GM23338 (cell line): ENCODE results near the gene IGF2R. TPM values are rescaled to one million over a fixed set of nuclear protein-coding genes. Genes with fewer than 3 reads are reported as not detected.

ENCODE experiments used
- ATAC-seq: fragments of 200-7000 bp; cut with Tn5 transposase; 3 replicates; pipeline ENCODE4 v1.9.1; 2020
- DNase-seq: peaks from one replicate; pipeline ENCODE4 v3.0.0-alpha.2; 2015; ENCODE audit warnings: low spot score
- H2AFZ ChIP-seq: fragments of 200-600 bp; sonication (generic); 2 replicates; pipeline ENCODE4 v1.8.0; 2016; ENCODE audit warnings: antibody characterized with exemption, mild to moderate bottlenecking, moderate library complexity
- H3F3A ChIP-seq: fragments of 200-600 bp; sonication (generic); replicated peaks from 2 replicates; pipeline ENCODE4 v1.8.0; 2017; ENCODE audit warnings: antibody characterized with exemption, mixed run types, low read depth
- H3K27ac ChIP-seq: fragments of 200-600 bp; sonication (generic); 2 replicates; pipeline ENCODE4 v1.6.1; 2016; ENCODE audit warnings: low read depth
- H3K27me3 ChIP-seq: fragments of 200-600 bp; sonication (generic); 2 replicates; pipeline ENCODE4 v1.8.0; 2016; ENCODE audit warnings: mild to moderate bottlenecking, mixed run types, moderate library complexity; ENCODE audit not compliant: insufficient read depth
- H3K36me3 ChIP-seq: fragments of 200-600 bp; sonication (generic); 2 replicates; pipeline ENCODE4 v1.8.0; 2016; ENCODE audit warnings: mild to moderate bottlenecking; ENCODE audit not compliant: insufficient read depth
- H3K4me1 ChIP-seq: fragments of 200-600 bp; sonication (generic); 2 replicates; pipeline ENCODE4 v1.8.0; 2016; ENCODE audit warnings: mild to moderate bottlenecking, moderate library complexity; ENCODE audit not compliant: insufficient read depth
- H3K4me2 ChIP-seq: fragments of 200-600 bp; sonication (generic); 2 replicates; pipeline ENCODE4 v1.7.1; 2017; ENCODE audit warnings: mixed run types
- H3K4me3 ChIP-seq: fragments of 200-600 bp; sonication (generic); 2 replicates; pipeline ENCODE4 v1.6.1; 2016; ENCODE audit warnings: mixed run types
- H3K79me2 ChIP-seq: fragments of 200-600 bp; sonication (generic); replicated peaks from 2 replicates; pipeline ENCODE4 v1.8.0; 2017; ENCODE audit warnings: mild to moderate bottlenecking; ENCODE audit not compliant: insufficient read depth
- H3K9me2 ChIP-seq: fragments of 200-600 bp; sonication (generic); 2 replicates; pipeline ENCODE4 v1.8.0; 2017; ENCODE audit not compliant: insufficient read depth
- H4K20me1 ChIP-seq: fragments of 200-600 bp; sonication (generic); replicated peaks from 2 replicates; pipeline ENCODE4 v1.8.0; 2017; ENCODE audit warnings: mild to moderate bottlenecking; ENCODE audit not compliant: insufficient read depth
- H3K27ac Mint-ChIP-seq: 2 replicates; pipeline ENCODE4 v1.8.0; 2020; ENCODE audit warnings: inconsistent platforms, mild to moderate bottlenecking, moderate library complexity, mixed read lengths
- H3K27me3 Mint-ChIP-seq: 3 replicates; pipeline ENCODE4 v1.8.0; 2022; ENCODE audit warnings: low read depth, mild to moderate bottlenecking, moderate library complexity, mixed read lengths, inconsistent platforms; ENCODE audit not compliant: insufficient read depth, poor library complexity
- H3K36me3 Mint-ChIP-seq: 3 replicates; pipeline ENCODE4 v1.8.0; 2021; ENCODE audit warnings: low read depth, mild to moderate bottlenecking, inconsistent platforms, moderate library complexity, mixed read lengths
- H3K4me1 Mint-ChIP-seq: 3 replicates; pipeline ENCODE4 v1.8.0; 2020; ENCODE audit warnings: mild to moderate bottlenecking, inconsistent platforms, mixed read lengths
- H3K4me3 Mint-ChIP-seq: 3 replicates; pipeline ENCODE4 v1.8.0; 2021; ENCODE audit warnings: moderate library complexity, mild to moderate bottlenecking, inconsistent platforms, mixed read lengths
- H3K9me3 Mint-ChIP-seq: 3 replicates; pipeline ENCODE4 v1.8.0; 2020; ENCODE audit warnings: moderate library complexity, mild to moderate bottlenecking, inconsistent platforms, mixed read lengths
- CREB1 ChIP-seq: fragments of 250-450 bp; sonication (Bioruptor Pico); IDR thresholded peaks from 2 replicates; pipeline ENCODE4 v1.5.0; 2020; ENCODE audit warnings: low read depth, mild to moderate bottlenecking, moderate library complexity
- EZH2 ChIP-seq: fragments of 200-600 bp; sonication (generic); IDR thresholded peaks from one replicate; pipeline ENCODE4 v1.8.0; 2017; ENCODE audit warnings: antibody characterized with exemption, mild to moderate bottlenecking, low read depth; ENCODE audit not compliant: unreplicated experiment
- EZH2phosphoT487 ChIP-seq: fragments of 200-600 bp; sonication (generic); IDR thresholded peaks from one replicate; pipeline ENCODE4 v1.8.1; 2018; ENCODE audit warnings: antibody characterized with exemption; ENCODE audit not compliant: unreplicated experiment
- JUNB ChIP-seq: IDR thresholded peaks from one replicate; pipeline ENCODE4 v1.6.1; 2016; ENCODE audit warnings: antibody characterized with exemption; ENCODE audit not compliant: unreplicated experiment
- NANOG ChIP-seq: IDR thresholded peaks from 2 replicates; pipeline ENCODE4 v1.6.1; 2016; ENCODE audit warnings: antibody characterized with exemption, borderline replicate concordance
- POLR2AphosphoS5 ChIP-seq: IDR thresholded peaks from 2 replicates; pipeline ENCODE4 v1.6.1; 2016; ENCODE audit warnings: antibody characterized with exemption, low read depth
- STAT1 ChIP-seq: IDR thresholded peaks from one replicate; pipeline ENCODE4 v1.6.1; 2016; ENCODE audit warnings: antibody characterized with exemption; ENCODE audit not compliant: unreplicated experiment
- ZNF114 ChIP-seq: fragments of 250-450 bp; sonication (Bioruptor Pico); IDR thresholded peaks from 2 replicates; pipeline ENCODE4 v1.5.0; 2020; ENCODE audit warnings: mild to moderate bottlenecking, moderate library complexity
- ZNF331 ChIP-seq: fragments of 250-450 bp; sonication (Bioruptor Pico); IDR thresholded peaks from 2 replicates; pipeline ENCODE4 v1.5.0; 2020; ENCODE audit warnings: low read depth, mild to moderate bottlenecking, moderate library complexity
- polyA plus RNA-seq: library from polyadenylated mRNA; unstranded; fragments of >200 nt; fragmentation: Nextera tagmentation; extraction: Ambion mirVana; gene quantifications from 2 replicates; pipeline ENCODE4 v1.2.1, GENCODE V29; 2016
- total RNA-seq: library from RNA; depleted of rRNA; stranded (reverse); fragments of >200 nt; shearing (Covaris generic); gene quantifications from 2 replicates; pipeline ENCODE4 v1.2.3, GENCODE V29; 2014
- TF ChIP-seq, protein P1 (sequence below): IDR thresholded peaks from 2 replicates; pipeline ENCODE4 v1.6.1; 2016; ENCODE audit warnings: antibody characterized with exemption
- TF ChIP-seq, protein P2 (sequence below), 2 experiments: fragments of 200-600 bp in 1 of 2; sonication (generic) in 1 of 2; conservative IDR thresholded peaks; 2 replicates each; pipeline versions ENCODE4 v1.5.1 to v1.6.1; 2016 to 2017; ENCODE audit warnings: antibody characterized with exemption in 2 of 2, low read depth in 2 of 2, mild to moderate bottlenecking in 2 of 2, moderate library complexity in 1 of 2
- TF ChIP-seq, protein P3 (sequence below): IDR thresholded peaks from one replicate; pipeline ENCODE4 v1.6.1; 2018; ENCODE audit warnings: antibody characterized with exemption; ENCODE audit not compliant: unreplicated experiment
- TF ChIP-seq, protein P4 (sequence below): fragments of 250-450 bp; sonication (Bioruptor Pico); IDR thresholded peaks from 2 replicates; pipeline ENCODE4 v1.5.0; 2020; ENCODE audit warnings: mild to moderate bottlenecking, moderate library complexity

IGF2R gene
- total and polyA plus RNA-seq, 2 experiments from 2014 or later, result 12.5 to 76.4 TPM

DNA sequence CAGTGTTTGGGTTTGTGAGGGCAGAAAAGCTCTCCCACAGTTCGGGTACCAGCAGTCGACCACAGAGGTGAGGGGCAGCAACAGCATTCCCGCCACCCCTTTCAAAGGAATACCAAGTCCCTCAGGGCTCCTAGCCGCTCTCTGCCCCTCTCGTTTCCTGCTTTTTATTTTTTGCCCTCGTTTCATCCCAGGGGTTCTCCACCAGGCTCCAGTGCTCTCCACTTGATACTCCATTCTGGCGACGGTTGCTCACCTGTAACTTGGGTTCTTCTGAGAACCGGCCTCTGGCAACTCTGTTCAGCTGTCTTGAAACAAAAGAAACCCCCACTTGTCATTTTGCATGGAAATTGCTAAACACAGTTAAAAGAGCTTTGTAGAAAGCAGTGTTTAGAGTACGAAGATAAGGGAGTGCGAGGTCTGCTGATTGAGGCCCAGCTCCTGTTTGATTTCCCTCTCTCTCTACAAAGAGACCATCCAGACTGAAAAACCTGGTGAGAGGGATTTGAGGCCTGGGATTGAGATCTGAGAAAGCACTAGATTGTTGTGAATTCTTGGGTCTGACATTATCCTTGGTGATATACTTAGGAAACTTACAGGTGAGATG is 28.7 kb downstream of the IGF2R start:
- DNase-seq (no peak), ATAC-seq (peak; percentile 56)
- Histone ChIP-seq H3K27me3 (no peaks in the 10 kb centered on the region), H2AFZ (no peak overlapping the region), H3K4me1 (peaks cover 18% of the 10 kb centered on the region), H3K4me3 (0 out of 2 replicates have a peak overlapping the region, but pooled peaks have one; percentile 3), H3K4me2 (peak overlapping the region; percentile 58; the same call in 1 of the 2 replicates), H3K79me2 (peaks cover 99% of the 10 kb centered on the region), H3K27ac (no peak overlapping the region), H3K9me2 (no peaks in the 10 kb centered on the region), H3K36me3 (0 out of 2 replicates have a peak, but pooled peaks cover under 1% of the 10 kb centered on the region), H3F3A (no peaks in the 10 kb centered on the region), H4K20me1 (peaks cover 25% of the 10 kb centered on the region)
- Mint-ChIP-seq H3K4me3 (0 out of 3 replicates have a peak overlapping the region, but pooled peaks have one; percentile 2), H3K36me3 (peaks cover 25% of the 10 kb centered on the region), H3K4me1 (peaks cover 51% of the 10 kb centered on the region), H3K9me3 (no peaks in the 10 kb centered on the region), H3K27me3 (peaks cover 8% of the 10 kb centered on the region), H3K27ac (peak overlapping the region; percentile 46)
- no peak for TF ChIP-seq ZNF114 (CRISPR knock-in tag)
- no peak for TF ChIP-seq NANOG
- no peak for TF ChIP-seq CREB1
- TF ChIP-seq, protein P1, sequence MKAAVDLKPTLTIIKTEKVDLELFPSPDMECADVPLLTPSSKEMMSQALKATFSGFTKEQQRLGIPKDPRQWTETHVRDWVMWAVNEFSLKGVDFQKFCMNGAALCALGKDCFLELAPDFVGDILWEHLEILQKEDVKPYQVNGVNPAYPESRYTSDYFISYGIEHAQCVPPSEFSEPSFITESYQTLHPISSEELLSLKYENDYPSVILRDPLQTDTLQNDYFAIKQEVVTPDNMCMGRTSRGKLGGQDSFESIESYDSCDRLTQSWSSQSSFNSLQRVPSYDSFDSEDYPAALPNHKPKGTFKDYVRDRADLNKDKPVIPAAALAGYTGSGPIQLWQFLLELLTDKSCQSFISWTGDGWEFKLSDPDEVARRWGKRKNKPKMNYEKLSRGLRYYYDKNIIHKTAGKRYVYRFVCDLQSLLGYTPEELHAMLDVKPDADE, result no peak
- TF ChIP-seq, protein P2, sequence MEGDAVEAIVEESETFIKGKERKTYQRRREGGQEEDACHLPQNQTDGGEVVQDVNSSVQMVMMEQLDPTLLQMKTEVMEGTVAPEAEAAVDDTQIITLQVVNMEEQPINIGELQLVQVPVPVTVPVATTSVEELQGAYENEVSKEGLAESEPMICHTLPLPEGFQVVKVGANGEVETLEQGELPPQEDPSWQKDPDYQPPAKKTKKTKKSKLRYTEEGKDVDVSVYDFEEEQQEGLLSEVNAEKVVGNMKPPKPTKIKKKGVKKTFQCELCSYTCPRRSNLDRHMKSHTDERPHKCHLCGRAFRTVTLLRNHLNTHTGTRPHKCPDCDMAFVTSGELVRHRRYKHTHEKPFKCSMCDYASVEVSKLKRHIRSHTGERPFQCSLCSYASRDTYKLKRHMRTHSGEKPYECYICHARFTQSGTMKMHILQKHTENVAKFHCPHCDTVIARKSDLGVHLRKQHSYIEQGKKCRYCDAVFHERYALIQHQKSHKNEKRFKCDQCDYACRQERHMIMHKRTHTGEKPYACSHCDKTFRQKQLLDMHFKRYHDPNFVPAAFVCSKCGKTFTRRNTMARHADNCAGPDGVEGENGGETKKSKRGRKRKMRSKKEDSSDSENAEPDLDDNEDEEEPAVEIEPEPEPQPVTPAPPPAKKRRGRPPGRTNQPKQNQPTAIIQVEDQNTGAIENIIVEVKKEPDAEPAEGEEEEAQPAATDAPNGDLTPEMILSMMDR (conservative IDR thresholded peaks at IDR 0.05; ENCODE audit: low read depth in 2 of 2), result no peak
- no peak for TF ChIP-seq EZH2phosphoT487
- TF ChIP-seq STAT1, result no peak
- TF ChIP-seq, protein P3, sequence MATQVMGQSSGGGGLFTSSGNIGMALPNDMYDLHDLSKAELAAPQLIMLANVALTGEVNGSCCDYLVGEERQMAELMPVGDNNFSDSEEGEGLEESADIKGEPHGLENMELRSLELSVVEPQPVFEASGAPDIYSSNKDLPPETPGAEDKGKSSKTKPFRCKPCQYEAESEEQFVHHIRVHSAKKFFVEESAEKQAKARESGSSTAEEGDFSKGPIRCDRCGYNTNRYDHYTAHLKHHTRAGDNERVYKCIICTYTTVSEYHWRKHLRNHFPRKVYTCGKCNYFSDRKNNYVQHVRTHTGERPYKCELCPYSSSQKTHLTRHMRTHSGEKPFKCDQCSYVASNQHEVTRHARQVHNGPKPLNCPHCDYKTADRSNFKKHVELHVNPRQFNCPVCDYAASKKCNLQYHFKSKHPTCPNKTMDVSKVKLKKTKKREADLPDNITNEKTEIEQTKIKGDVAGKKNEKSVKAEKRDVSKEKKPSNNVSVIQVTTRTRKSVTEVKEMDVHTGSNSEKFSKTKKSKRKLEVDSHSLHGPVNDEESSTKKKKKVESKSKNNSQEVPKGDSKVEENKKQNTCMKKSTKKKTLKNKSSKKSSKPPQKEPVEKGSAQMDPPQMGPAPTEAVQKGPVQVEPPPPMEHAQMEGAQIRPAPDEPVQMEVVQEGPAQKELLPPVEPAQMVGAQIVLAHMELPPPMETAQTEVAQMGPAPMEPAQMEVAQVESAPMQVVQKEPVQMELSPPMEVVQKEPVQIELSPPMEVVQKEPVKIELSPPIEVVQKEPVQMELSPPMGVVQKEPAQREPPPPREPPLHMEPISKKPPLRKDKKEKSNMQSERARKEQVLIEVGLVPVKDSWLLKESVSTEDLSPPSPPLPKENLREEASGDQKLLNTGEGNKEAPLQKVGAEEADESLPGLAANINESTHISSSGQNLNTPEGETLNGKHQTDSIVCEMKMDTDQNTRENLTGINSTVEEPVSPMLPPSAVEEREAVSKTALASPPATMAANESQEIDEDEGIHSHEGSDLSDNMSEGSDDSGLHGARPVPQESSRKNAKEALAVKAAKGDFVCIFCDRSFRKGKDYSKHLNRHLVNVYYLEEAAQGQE, result no peak
- TF ChIP-seq ZNF331, result no peak
- TF ChIP-seq POLR2AphosphoS5, result no peak
- TF ChIP-seq, protein P4, sequence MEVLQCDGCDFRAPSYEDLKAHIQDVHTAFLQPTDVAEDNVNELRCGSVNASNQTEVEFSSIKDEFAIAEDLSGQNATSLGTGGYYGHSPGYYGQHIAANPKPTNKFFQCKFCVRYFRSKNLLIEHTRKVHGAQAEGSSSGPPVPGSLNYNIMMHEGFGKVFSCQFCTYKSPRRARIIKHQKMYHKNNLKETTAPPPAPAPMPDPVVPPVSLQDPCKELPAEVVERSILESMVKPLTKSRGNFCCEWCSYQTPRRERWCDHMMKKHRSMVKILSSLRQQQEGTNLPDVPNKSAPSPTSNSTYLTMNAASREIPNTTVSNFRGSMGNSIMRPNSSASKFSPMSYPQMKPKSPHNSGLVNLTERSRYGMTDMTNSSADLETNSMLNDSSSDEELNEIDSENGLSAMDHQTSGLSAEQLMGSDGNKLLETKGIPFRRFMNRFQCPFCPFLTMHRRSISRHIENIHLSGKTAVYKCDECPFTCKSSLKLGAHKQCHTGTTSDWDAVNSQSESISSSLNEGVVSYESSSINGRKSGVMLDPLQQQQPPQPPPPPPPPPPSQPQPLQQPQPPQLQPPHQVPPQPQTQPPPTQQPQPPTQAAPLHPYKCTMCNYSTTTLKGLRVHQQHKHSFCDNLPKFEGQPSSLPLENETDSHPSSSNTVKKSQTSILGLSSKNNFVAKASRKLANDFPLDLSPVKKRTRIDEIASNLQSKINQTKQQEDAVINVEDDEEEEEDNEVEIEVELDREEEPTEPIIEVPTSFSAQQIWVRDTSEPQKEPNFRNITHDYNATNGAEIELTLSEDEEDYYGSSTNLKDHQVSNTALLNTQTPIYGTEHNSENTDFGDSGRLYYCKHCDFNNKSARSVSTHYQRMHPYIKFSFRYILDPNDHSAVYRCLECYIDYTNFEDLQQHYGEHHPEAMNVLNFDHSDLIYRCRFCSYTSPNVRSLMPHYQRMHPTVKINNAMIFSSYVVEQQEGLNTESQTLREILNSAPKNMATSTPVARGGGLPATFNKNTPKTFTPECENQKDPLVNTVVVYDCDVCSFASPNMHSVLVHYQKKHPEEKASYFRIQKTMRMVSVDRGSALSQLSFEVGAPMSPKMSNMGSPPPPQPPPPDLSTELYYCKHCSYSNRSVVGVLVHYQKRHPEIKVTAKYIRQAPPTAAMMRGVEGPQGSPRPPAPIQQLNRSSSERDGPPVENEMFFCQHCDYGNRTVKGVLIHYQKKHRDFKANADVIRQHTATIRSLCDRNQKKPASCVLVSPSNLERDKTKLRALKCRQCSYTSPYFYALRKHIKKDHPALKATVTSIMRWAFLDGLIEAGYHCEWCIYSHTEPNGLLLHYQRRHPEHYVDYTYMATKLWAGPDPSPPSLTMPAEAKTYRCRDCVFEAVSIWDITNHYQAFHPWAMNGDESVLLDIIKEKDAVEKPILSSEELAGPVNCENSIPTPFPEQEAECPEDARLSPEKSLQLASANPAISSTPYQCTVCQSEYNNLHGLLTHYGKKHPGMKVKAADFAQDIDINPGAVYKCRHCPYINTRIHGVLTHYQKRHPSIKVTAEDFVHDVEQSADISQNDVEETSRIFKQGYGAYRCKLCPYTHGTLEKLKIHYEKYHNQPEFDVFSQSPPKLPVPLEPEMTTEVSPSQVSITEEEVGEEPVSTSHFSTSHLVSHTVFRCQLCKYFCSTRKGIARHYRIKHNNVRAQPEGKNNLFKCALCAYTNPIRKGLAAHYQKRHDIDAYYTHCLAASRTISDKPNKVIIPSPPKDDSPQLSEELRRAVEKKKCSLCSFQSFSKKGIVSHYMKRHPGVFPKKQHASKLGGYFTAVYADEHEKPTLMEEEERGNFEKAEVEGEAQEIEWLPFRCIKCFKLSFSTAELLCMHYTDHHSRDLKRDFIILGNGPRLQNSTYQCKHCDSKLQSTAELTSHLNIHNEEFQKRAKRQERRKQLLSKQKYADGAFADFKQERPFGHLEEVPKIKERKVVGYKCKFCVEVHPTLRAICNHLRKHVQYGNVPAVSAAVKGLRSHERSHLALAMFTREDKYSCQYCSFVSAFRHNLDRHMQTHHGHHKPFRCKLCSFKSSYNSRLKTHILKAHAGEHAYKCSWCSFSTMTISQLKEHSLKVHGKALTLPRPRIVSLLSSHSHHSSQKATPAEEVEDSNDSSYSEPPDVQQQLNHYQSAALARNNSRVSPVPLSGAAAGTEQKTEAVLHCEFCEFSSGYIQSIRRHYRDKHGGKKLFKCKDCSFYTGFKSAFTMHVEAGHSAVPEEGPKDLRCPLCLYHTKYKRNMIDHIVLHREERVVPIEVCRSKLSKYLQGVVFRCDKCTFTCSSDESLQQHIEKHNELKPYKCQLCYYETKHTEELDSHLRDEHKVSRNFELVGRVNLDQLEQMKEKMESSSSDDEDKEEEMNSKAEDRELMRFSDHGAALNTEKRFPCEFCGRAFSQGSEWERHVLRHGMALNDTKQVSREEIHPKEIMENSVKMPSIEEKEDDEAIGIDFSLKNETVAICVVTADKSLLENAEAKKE (CRISPR knock-in tag), result no peak
- TF ChIP-seq JUNB, result no peak
- TF ChIP-seq EZH2, result no peak
